Measurements from ENCODE around the gene SMC4.

Gene SMC4

GRCh38 chr3:160434071-160434470, 34.6 kb downstream of the SMC4 start:
- TF ChIP-seq CTCF (IDR thresholded peaks at IDR 0.05; ENCODE audit: low read depth, low read length), result no peak
- DNase-seq (ENCODE audit: extremely low read depth, low read depth), result peak; percentile 41

- DNase-seq (ENCODE audit: extremely low read depth, low read depth), result no peak
- TF ChIP-seq CTCF (IDR thresholded peaks at IDR 0.05; ENCODE audit: low read depth, low read length), result no peak
Observed at GRCh38 chr3:160435095-160435494, 35.6 kb downstream of the SMC4 start.

GRCh38 chr3:160435747-160436146, 36.3 kb downstream of the SMC4 start:
- TF ChIP-seq CTCF (IDR thresholded peaks at IDR 0.05; ENCODE audit: low read depth, low read length), result no peak
- DNase-seq (ENCODE audit: extremely low read depth, low read depth), result no peak

- no peak for TF ChIP-seq CTCF (IDR thresholded peaks at IDR 0.05; ENCODE audit: low read depth, low read length)
- no peak for DNase-seq (ENCODE audit: extremely low read depth, low read depth)
Observed at GRCh38 chr3:160437083-160437455, 37.6 kb downstream of the SMC4 start.

- DNase-seq (ENCODE audit: extremely low read depth, low read depth), result no peak
- TF ChIP-seq CTCF (IDR thresholded peaks at IDR 0.05; ENCODE audit: low read depth, low read length), result no peak
Observed at GRCh38 chr3:160440687-160441086, 41.2 kb downstream of the SMC4 start.

GRCh38 chr3:160444411-160444810, 45.0 kb downstream of the SMC4 start:
- TF ChIP-seq CTCF (IDR thresholded peaks at IDR 0.05; ENCODE audit: low read depth, low read length), result no peak
- DNase-seq (ENCODE audit: extremely low read depth, low read depth), result no peak

GRCh38 chr3:160445854-160446253, 46.4 kb downstream of the SMC4 start:
- no peak for DNase-seq (ENCODE audit: extremely low read depth, low read depth)
- no peak for TF ChIP-seq CTCF (IDR thresholded peaks at IDR 0.05; ENCODE audit: low read depth, low read length)
